GM21367 (cell line): ENCODE data around the gene CFAP300.
A peak's percentile ranks its signal among the peaks of the same experiment; 100 is the strongest.

Experiments
- ATAC-seq: cut with Tn5 transposase; IDR thresholded peaks from one replicate; pipeline ENCODE4 v1.9.1; 2021; ENCODE audit not compliant: unreplicated experiment

The CFAP300 gene

GRCh38 chr11:102047305-102047924 is at the start of gene CFAP300:
TSS of gene CFAP300 (plus strand) at chr11:102047437. CDS start at chr11:102047471, 34 bp downstream.
- ATAC-seq = peak; percentile 59

- ATAC-seq = no peak
Measured at GRCh38 chr11:102001657-102002338, 45.4 kb upstream of the CFAP300 start.

- ATAC-seq = no peak
Measured at GRCh38 chr11:102004220-102004619, 43.0 kb upstream of the CFAP300 start.

- no peak for ATAC-seq
Measured at GRCh38 chr11:102005306-102005705, 41.9 kb upstream of the CFAP300 start.

GRCh38 chr11:102006835-102007566 is 40.2 kb upstream of the CFAP300 start:
- no peak for ATAC-seq

- ATAC-seq = peak; percentile 82
Measured at GRCh38 chr11:102007567-102008437, 39.4 kb upstream of the CFAP300 start.

- ATAC-seq = no peak
Measured at GRCh38 chr11:102010776-102011494, 36.3 kb upstream of the CFAP300 start.

- ATAC-seq = no peak
Measured at GRCh38 chr11:102012946-102013345, 34.3 kb upstream of the CFAP300 start.

- ATAC-seq = no peak
Measured at GRCh38 chr11:102014756-102015155, 32.5 kb upstream of the CFAP300 start.

- no peak for ATAC-seq
Measured at GRCh38 chr11:102017026-102017425, 30.2 kb upstream of the CFAP300 start.

GRCh38 chr11:102026217-102026616 is 21.0 kb upstream of the CFAP300 start:
- no peak for ATAC-seq

- ATAC-seq = no peak
Measured at GRCh38 chr11:102026959-102027358, 20.3 kb upstream of the CFAP300 start.

GRCh38 chr11:102036757-102037156 is 10.5 kb upstream of the CFAP300 start:
- no peak for ATAC-seq

- ATAC-seq = no peak
Measured at GRCh38 chr11:102046841-102047240, 396 bp upstream of the CFAP300 start.

GRCh38 chr11:102050927-102051575 is 3.8 kb downstream of the CFAP300 start:
- no peak for ATAC-seq

- no peak for ATAC-seq
Measured at GRCh38 chr11:102061276-102061675, 14.0 kb downstream of the CFAP300 start.

- no peak for ATAC-seq
Measured at GRCh38 chr11:102062106-102062505, 14.9 kb downstream of the CFAP300 start.

GRCh38 chr11:102064316-102064715 is 17.1 kb downstream of the CFAP300 start:
- no peak for ATAC-seq

GRCh38 chr11:102070766-102071165 is 23.5 kb downstream of the CFAP300 start:
- ATAC-seq = no peak
